Activated T-cell treated with anti-CD3 and anti-CD28 coated beads for 4 hours (primary cell): Measurements from ENCODE around the gene IVD.

Source experiments
- DNase-seq: peaks from one replicate; pipeline ENCODE4 v3.0.0-alpha.2; 2020

The IVD gene

DNA sequence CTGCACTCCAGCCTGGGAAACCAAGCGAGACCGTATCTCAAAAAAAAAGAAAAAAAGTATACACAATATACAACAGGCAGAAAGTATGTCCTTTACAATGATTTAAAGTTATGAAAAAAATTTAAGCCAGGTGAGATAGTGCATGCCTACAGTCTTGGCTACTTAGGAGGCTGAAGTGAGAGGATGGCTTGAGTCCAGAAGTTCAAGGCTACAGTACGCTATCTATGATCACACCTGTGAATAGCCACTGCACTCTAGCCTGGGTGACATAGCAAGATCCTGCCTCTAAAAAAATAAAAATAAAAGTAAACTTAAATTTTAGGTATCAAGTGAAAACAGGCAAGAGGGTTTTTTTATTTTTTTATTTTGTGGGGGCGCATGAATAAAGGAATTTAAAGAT lies 26.2 kb upstream of the IVD start:
- DNase-seq, result no peak

DNA sequence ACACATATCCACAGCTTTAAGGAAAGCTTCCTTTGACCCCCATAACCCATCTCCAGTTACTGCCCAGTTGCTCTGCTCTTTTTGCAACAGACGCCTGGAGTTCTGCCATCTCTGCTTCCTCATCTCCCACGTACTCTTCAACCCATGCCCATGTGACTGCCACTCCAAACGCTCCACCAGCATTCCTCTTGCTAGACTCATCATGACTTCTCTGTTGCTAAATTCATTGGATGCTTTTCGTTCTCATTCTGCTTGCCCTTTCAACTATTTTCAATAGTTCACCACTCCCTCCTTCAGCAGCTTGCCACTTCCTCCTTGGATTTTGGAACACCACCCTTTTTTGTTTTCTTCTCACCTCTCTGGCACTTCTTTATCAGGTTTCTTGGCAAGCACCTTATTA lies 25.7 kb upstream of the IVD start:
- no peak for DNase-seq

DNA sequence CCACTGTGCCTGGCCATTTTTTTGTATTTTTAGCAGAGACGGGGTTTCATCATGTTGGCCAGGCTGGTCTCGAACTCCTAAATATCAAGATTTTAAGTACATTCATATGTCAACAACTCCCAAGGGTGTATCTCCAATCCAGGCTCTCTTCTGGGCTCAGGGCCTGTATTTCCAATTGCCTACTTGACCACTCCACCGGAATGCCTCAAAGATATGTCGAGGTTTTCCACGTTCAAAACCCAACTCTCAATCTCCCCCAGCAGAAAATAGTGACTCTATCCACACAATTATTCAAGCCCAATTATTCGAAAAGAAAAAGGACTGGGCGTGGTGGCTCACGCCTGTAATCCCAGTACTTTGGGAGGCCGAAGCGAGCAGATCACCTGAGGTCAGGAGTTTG lies 25.0 kb upstream of the IVD start:
- DNase-seq, result no peak

DNA sequence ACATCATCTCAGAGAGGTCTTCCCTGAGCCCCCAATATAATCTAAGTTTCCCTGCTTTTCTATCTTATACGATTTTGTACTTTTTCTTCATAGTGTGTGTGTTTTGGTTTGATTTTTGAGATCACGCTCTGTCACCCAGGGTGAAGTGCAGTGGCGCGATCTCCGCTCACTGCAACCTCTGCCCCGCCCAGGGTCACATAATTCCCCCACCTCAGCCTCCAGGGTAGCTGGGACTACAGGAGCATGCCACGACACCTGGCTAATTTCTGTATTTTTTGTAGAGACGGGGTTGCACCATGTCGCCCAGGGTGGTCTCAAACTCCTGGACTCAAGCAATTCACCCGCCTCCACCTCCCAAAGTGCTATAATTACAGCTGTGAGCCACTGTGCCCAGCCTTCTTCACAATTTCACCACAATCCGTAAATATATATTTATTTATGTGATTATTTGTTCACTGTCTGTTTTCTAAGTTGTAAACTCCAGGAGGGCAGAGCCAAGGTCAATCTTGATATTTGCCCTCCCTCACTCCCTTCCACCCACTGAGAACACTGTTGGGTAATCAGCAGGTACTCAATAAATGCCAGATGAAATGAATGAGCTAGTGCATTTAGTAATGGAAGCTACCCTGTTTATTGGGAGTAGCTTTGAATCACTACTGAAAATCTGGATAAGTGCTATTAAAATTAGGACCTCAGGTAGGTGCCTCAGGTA lies 23.6 kb upstream of the IVD start:
- DNase-seq, result no peak

DNA sequence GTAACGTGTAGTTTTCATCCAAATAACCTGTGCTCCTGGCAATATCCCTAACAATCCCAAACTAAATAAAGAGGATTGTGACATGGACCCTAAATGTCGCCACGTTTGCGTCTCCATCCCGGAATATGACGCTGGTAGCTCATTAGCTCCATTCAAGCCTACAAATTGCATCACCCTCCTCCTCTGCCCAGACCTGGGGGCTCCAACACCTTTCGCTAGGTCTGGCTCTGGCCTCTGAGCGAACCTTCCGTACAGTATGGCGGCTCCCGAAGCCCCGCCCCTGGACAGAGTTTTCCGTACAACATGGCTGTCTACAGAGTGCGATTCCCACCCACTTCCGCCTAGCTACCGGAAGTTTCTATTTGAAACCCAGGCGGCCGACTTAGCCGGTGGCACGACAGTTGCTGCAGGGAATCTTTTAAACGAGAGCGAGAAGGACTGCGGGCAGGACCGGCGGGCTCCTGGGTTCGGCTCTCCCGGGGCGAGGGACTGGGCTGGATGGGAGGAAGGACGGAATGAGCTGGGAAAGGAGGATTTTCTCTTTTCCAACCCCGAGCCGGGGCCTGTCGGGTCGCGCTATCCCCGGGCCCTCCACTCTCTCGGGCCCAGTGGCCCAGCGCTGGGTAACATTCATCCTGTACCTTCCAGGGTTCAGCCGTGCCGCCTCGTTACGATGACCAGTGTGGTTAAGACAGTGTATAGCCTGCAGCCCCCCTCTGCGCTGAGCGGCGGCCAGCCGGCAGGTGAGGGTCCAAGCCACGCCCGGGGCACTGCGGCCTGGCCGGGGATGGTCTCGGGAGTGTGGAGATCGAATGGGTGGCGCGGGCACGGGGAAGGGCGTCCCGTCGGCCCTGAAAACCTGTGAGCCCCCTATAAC lies 22.8 kb upstream of the IVD start, which contains the start of gene KNSTRN:
Gene KNSTRN (plus strand): TSS at position 142 of the 877 bp plus-strand sequence. CDS start 115 bp downstream, at position 257.
- DNase-seq, result peak; percentile 91

DNA sequence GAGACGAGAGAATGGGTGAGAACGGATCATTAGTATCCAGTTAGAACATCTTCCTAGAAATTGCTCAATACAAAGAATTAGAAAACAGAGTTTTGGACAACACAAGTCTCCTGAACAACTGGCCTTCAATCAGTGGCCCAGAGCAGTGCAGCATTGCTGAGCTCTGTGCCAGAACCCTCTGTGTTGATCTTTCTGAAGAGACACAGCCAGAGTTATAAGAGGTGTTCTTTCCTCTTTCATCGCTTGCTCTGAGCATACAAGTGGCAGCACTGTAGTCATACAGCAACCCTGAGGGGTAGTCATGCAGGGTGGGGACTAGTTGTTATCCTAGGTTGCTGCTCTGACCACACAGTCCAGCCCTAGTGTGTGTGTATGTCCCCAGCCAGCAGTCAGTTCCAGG lies 19.1 kb upstream of the IVD start:
- no peak for DNase-seq

DNA sequence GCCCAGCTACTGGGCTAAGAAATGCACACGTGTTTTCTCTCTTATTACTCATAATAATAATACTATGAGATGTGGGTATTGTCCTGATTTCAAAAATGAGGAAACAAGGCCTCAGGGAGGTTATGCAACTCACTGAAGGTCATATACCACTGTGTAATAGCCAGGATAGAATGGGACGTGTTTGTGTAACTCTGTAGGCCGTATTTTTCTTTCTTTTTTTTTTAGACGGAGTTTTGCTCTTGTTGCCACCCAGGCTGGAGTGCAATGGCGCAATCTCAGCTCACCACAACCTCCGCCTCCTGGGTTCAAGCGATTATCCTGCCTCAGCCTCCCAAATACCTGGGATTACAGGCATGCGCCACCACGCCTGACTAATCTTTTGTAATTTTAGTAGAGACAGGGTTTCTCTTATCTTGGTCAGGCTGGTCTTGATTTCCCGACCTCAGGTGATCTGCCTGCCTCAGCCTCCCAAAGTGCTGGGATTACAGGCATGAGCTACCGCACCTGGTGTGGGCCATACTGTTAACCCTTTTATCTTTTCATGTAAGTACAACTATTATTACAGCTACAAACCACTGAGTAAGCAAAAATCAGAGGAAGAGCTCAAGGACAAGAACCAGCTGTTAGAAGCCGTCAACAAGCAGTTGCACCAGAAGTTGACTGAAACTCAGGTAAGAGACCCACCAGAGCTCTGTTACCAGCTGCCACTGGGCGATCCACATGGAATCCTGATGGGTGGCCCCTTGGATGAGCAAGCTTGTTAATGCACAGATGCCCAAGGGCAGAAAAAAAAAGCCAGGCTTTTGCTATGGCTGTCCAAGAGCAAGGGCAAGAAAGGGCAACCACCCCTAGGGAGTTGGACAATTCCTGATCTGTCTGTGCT lies 16.4 kb upstream of the IVD start:
- no peak for DNase-seq

DNA sequence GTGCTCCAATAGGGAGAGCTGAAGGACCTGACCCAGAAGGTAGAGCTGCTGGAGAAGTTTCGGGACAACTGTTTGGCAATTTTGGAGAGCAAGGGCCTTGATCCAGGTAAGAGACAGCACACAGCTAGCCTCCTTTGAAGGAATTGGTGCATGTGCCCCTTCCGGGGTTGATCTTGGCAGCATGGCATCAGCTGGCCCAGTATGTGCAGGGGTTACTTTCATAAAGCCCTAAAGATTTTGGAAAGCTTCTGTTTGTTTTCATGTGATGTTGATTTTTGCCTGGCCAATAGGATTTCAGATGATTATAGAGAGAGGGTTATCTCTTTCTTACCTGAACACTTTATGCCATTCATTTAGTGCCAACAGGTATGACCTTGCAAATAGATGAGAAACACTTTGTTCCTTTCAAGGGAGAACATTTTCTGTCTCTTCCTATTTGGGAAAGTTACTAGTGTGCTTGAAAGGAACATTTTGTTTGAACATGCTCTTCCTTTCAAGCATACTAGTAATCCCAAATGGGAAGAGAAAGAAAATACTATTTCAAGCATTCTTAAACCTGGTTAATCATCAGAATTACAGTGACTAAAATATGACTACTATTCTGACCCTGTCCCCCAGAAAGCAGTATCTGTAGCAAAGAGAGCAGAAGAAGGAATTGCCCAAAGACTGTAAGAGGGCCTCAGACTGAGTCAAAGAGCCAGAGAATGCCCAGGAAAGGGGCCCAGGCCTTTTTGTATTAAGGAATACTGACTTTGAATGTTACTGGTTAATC lies 15.6 kb upstream of the IVD start:
- no peak for DNase-seq

DNA sequence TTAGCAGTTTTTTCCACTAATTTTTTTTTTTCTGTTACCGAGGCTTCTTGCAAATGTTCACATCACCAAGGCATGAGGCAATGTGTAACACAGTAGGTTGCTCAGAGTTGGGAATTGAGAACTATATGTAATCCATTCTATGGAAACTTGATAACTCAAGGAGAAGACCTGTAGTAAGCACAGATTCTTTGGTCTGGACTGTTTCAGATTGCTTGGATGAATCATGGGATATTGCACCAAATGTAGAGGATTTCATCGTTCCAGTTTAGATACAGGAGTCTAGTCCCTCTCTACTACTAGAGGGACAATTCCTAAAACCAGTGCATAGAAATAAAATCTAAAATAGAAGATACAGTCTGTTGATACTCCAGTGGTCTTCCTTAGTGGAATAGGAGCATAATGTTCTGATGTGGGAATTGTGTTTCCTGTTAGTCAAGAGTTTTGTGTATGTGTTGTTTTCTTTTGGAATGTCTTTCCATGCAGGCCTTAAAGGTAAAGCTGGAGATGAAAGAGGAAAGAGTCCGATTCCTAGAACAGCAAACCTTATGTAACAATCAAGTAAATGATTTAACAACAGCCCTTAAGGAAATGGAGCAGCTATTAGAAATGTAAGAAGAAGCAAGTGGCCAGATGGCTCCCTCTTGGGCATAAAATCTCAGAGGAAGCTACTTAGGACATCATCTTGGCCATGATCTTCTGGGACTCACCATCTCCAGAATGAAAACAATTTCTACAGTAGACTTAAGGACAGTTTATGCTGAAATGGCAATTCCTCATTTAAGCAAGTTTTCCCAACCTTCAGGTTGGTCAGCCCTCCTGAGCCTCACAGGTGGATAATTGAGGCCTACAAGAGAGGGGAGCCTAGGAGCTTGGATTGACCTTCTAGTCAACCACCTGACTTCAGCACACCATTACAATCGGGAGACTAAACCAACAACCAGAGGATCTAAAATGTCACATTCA lies 12.3 kb upstream of the IVD start:
- DNase-seq, result no peak

DNA sequence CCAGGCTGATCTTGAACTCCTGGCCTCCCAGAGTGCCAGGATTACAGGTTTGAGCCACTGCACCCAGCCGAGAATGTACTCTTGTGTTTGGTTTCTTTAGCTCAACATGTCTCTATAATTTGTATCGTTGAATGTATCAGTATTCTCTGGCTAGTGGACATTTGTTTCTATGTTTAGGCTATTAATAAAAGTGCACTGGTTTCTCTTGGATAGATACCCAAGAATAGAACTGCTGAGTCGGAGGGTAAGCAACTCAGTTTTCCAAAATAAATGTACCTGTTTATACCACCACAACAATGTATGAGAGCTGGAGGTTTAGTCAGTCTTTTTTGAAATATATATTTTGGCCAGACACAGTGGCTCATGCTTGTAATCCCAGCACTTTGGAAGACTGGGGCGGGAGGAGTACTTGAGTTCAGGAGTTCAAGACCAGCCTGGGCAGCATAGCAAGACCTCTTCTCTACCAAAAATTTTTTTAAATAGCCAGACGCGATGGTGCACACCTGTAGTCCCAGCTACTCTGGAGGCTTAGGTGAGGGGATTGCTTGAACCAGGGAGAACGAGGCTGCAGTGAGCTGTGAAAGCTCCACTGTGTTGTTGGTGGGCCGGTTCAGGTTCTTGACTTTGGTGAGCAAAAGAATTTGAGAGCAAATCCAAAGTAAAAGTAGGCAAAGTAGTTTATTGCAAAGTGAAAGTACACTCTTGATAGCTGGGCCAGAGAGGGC lies 7.7 kb upstream of the IVD start:
- no peak for DNase-seq

DNA sequence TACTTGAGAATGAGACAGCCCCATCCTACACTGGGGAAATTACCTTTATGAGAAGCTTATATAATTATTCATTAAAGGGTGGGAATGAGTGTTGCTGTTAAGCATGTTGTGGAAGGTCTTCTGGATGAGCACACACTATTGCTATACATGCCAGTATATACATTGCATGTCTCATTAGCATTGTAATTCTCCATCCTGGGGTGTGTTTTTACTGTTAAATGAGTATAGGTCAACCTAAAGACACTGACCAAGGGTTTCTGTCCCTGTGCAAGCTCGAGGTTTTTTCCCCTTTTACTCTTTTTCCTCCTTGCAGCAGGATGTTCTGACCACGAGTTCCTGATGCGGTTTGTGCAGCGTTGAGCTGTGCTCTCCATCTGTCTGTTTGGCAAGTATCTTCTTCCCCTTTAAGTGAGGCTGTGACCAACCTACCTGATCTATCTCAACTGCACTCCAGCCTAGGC lies 7.2 kb upstream of the IVD start:
- DNase-seq, result no peak

DNA sequence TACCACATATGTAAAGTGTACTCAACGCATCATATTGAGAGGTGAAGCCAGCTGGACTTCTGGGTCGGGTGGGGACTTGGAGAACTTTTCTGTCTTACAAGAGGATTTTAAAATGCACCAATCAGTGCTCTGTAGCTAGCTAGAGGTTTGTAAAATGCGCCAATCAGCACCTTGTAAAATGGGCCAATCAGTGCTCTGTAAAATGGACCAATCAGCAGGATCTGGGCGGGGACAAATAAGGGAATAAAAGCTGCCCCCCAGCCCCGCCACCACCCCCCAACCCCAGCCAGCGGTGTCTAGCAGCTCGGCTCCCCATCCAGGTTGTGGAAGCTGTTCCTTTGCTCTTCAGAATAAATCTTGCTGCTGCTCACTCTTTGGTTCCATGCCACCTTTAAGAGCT lies 6.2 kb upstream of the IVD start:
- no peak for DNase-seq

DNA sequence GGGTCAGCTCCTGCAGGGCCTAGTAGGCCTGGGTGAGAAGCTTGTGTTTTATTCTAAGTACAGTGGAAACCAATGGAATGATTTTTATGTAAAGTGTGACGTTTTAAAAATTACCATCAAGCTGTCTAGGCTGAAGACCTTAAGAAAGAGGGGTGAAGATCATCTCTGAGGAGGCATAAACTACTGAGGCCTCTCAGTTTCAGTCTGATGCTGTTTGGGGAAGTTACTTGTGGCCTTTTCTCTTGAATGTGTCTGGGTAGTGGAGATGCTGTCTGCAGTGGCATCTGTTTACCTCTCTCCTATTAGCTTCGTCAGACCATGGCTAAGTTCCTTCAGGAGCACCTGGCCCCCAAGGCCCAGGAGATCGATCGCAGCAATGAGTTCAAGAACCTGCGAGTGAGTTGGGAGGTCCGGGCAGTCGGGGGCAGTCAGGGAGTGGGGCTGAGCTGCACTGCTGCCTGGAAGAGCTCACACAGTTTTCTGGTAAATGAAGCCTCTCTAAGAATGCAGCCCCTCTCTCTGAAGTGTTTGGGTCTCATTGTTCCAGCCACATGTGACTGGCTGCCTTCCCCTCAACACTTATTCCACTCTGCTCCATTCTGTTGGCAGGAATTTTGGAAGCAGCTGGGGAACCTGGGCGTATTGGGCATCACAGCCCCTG lies 1.9 kb downstream of the IVD start:
- no peak for DNase-seq

DNA sequence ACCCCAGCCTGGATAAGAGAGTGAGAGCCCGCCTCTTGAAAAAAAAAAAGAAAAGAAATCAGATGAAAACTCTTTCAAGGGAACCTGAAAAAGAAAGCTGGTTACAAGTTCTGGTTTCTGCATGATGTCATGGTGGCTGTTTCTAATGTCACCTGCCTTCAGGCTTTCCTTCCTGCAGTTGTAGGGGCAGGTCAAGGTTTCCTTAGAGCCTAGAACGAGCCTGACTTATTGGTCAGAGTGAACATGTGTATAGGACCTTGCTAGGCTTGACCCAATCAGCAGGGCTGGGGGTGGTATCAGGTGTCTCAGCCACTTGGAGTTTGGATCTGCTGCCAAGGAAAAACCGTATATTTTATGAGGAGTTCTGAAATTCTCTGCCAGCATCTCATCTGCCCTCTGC lies 3.8 kb downstream of the IVD start:
- DNase-seq, result no peak

DNA sequence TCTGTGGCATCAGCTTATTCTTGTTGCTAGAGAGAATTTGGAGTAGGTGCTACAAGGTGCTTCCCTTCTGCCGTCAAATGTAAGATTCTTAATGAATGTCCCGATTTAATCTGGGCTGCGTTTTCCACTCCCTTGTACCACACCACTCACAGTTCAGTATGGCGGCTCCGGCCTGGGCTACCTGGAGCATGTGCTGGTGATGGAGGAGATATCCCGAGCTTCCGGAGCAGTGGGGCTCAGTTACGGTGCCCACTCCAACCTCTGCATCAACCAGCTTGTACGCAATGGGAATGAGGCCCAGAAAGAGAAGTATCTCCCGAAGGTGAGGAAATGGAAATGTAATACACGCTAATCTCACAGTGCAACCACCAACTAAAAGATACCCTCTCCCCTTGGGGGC lies 4.9 kb downstream of the IVD start:
- no peak for DNase-seq

DNA sequence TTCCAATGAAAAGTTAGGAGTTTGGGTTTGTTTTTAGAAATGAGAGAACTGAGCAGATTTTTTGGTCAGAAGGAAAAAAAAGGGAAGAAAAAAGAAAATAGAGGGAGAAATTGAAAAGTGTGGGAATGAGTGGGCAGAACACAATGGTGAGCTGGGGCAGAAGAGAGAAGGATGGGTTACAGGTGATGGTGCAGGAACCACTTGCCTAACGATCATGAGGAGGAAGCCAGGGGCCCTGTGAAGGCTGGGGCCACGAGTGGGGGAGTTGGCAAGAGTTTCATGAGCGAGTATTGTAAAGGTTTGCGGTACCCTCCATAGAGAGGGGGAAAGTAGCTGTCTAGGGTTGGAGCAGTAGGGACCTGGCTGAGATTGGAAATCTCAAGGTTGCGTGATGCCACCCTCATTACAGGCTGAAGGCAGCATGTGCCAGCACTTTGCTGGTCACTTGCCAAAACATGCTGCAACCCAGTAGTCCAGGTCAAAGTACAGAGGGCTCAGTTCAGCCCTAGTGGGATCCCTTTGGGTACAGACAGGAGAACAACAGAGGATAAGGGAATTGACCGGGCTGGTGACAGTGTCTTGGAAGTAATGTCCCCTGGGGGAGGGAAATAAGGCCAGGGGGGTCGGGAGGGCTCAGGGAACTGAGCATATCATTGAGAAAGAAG lies 6.6 kb downstream of the IVD start:
- DNase-seq, result no peak

DNA sequence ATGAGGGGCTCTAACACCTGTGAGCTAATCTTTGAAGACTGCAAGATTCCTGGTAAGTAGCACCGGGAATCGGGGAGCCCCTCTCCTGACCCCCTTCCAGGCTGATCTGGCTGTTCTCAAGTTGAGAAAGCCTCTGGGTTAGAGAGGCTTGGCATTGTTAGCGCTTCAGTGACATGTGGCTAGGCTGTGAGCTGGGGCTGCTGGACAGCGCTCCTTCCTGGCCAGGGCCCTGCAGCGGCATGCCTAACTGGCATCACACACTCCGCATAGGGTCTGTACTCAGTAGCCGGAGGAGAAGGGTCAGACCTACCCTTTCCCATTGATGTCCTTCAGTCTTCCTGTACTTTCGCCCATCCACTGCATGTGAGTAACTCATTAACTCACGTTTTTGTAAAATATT lies 7.4 kb downstream of the IVD start:
- DNase-seq, result no peak

DNA sequence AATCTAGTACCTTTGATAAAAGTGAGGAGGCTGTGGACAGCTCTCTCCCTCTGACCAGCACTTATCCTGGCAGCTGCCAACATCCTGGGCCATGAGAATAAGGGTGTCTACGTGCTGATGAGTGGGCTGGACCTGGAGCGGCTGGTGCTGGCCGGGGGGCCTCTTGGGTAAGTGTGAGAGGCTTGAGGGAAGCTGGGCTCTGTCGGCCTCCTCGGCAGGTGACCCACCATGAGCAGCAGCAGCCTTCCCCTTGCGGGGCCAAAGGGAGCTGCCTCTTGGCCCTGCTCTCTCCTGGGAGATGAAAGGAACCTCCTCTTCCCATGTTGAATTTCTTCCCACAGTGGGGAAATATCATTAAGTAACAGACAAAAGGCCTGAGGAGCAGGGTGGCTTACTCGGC lies 9.2 kb downstream of the IVD start:
- no peak for DNase-seq

DNA sequence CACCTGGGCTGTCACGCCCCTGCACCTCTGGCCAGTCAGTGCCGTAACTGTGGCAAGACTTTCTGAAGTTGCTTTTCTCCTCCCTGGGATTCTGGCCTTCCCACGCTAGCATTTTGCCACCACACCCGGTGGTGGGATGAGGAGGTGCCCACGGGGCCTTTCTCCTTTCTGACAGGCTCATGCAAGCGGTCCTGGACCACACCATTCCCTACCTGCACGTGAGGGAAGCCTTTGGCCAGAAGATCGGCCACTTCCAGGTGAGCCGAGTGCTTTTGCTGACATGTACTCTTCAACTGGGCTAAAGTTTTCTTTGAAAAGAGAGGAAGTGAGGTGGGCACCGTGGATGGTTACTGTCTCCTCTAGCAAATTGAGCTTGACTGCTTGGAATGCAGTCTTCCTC lies 9.6 kb downstream of the IVD start:
- DNase-seq, result no peak
